K562 (cell line): ENCODE results near the gene IRF2BP1. TPM values are rescaled to one million over a fixed set of nuclear protein-coding genes. Genes with fewer than 3 reads are reported as not detected.

Experiments used
- DACH1 ChIP-seq: fragments of 450-650 bp; IDR thresholded peaks from 2 replicates; pipeline ENCODE4 v1.6.1; 2018; ENCODE audit not compliant: partially characterized antibody
- GTF2A2 ChIP-seq: IDR thresholded peaks from 2 replicates; pipeline ENCODE4 v1.6.1; 2016; ENCODE audit warnings: mild to moderate bottlenecking, missing genetic modification characterization, missing compliant biosample characterization
- L3MBTL2 ChIP-seq: fragments of 450-650 bp; IDR thresholded peaks from 2 replicates; pipeline ENCODE4 v1.6.1; 2016; ENCODE audit warnings: mild to moderate bottlenecking, moderate library complexity
- MLLT1 ChIP-seq, 2 experiments: fragments of 450-650 bp; IDR thresholded peaks; 2 replicates each; pipeline ENCODE4 v1.6.1; 2016
- MTA3 ChIP-seq: fragments of 450-650 bp; formaldehyde crosslinking; IDR thresholded peaks from 2 replicates; pipeline ENCODE4 v1.6.1; 2017; ENCODE audit warnings: mild to moderate bottlenecking, borderline replicate concordance
- RFX5 ChIP-seq: IDR thresholded peaks from 2 replicates; pipeline ENCODE4 v1.6.1; 2011; ENCODE audit warnings: low read depth, mild to moderate bottlenecking, improper control_type of control experiment, low read length
- SMAD2 ChIP-seq: fragments of 150-350 bp; IDR thresholded peaks from 2 replicates; pipeline ENCODE4 v1.6.1; 2014; ENCODE audit warnings: low read depth, mild to moderate bottlenecking, low read length
- SNAPC5 ChIP-seq: fragments of 250-450 bp; sonication (Bioruptor Pico); IDR thresholded peaks from 2 replicates; pipeline ENCODE4 v1.8.0; 2021; ENCODE audit warnings: moderate library complexity, mild to moderate bottlenecking, inconsistent platforms
- SP1 ChIP-seq: sonication (generic); formaldehyde crosslinking; IDR thresholded peaks from 2 replicates; pipeline ENCODE4 v1.8.1; 2022; ENCODE audit warnings: mild to moderate bottlenecking, missing genetic modification reagents
- SRSF9 ChIP-seq: fragments of 200-400 bp; formaldehyde crosslinking; IDR thresholded peaks from 2 replicates; pipeline ENCODE4 v1.6.1; 2017; ENCODE audit warnings: low read depth, low read length, borderline replicate concordance
- THRAP3 ChIP-seq: fragments of 450-650 bp; IDR thresholded peaks from 2 replicates; pipeline ENCODE4 v1.6.1; 2016; ENCODE audit warnings: mild to moderate bottlenecking, inconsistent platforms, borderline replicate concordance
- YY1 ChIP-seq, 3 experiments: IDR thresholded peaks; 2 replicates each; pipeline ENCODE4 v1.6.1; 2011; ENCODE audit warnings: low read length in 2 of 3, mild to moderate bottlenecking in 2 of 3, moderate library complexity in 2 of 3, borderline replicate concordance in 1 of 3, control low read depth in 1 of 3, low read depth in 1 of 3; ENCODE audit not compliant: insufficient read depth in 3 of 3, insufficient replicate concordance in 2 of 3, control insufficient read depth in 1 of 3, insufficient read length in 1 of 3; ENCODE audit errors: extremely low read depth in 1 of 3
- ZBTB8A ChIP-seq: fragments of 450-650 bp; IDR thresholded peaks from 2 replicates; pipeline ENCODE4 v1.6.1; 2018; ENCODE audit warnings: mild to moderate bottlenecking, moderate library complexity; ENCODE audit not compliant: partially characterized antibody
- polyA plus RNA-seq, 8 experiments: library from polyadenylated mRNA; depleted of rRNA in 4 of 8; stranded (reverse) in 5 of 8; unstranded in 3 of 8; fragments of >200 nt; fragmentation: Nextera tagmentation in 2 of 8; fragmentation: Illumina TruSeq in 1 of 8; extraction: Ambion mirVana in 2 of 8; extraction: Trizol in 1 of 8; gene quantifications; 2 replicates each; pipeline versions ENCODE4 v1.2.1 to v1.2.3, GENCODE V29; 2011 to 2014; ENCODE audit warnings: inconsistent platforms in 1 of 8, missing spikeins in 1 of 8
- total RNA-seq, 7 experiments: library from RNA; depleted of rRNA in 6 of 7; stranded (reverse); fragments of >200 nt in 6 of 7; fragmentation: Illumina TruSeq in 2 of 7; extraction: Trizol in 2 of 7; gene quantifications; 2 replicates each; pipeline versions ENCODE4 v1.2.1 to v1.2.3, GENCODE V29; 2011 to 2021; ENCODE audit warnings: low replicate concordance in 1 of 7
- TF ChIP-seq, protein P1 (sequence below): fragments of 200-400 bp; formaldehyde crosslinking; IDR thresholded peaks from 2 replicates; pipeline ENCODE4 v1.6.1; 2017; ENCODE audit warnings: mild to moderate bottlenecking, low read depth, low read length, moderate library complexity
- TF ChIP-seq, protein P2 (sequence below), 2 experiments: fragments of 450-650 bp; formaldehyde crosslinking in 1 of 2; IDR thresholded peaks; 2 replicates each; pipeline versions ENCODE4 v1.4.0 to v1.6.1; 2014 to 2020; ENCODE audit warnings: mild to moderate bottlenecking in 2 of 2, borderline replicate concordance in 1 of 2, low read depth in 1 of 2

Gene IRF2BP1
- total and polyA plus RNA-seq, 9 of the 15 experiments (the other 6 are each of a cell fraction or from before 2014, with no cell fraction given) = 0.61 to 35.9 (median 3.5) TPM

DNA sequence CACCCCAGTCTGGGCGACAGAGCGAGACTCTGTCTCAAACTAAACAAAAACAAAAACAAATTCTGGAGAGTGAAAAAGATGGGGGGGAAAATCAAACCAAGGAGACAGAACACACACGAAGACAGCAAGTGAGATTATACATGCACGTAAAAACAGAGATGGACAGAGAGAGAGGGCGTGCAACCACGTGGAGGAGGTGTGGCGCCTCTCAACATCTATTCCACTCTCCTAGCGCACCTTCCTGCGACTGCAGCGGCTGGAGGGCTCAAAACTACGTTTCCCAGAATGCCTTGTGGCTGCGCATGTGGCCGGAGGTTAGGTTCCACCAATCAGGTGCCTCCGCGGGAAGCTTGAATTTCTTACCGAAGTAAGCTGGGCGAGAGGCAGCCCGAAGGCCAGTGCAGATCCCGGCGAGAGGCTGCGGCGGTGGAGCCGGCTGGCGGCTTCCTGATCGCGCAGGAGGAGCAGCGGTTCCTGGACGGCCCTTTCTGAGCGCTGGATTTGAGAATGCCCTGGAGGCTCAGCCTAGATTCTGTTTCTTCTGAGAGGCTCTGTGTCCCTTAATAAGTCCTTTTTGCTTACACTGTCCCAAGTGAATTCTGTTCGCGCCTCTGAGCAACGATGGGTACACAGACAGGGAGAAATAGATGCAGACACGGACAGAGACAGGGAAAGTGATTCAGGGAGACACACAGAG lies 41.8 kb upstream of the IRF2BP1 start (continued):
- TF ChIP-seq, protein P1, sequence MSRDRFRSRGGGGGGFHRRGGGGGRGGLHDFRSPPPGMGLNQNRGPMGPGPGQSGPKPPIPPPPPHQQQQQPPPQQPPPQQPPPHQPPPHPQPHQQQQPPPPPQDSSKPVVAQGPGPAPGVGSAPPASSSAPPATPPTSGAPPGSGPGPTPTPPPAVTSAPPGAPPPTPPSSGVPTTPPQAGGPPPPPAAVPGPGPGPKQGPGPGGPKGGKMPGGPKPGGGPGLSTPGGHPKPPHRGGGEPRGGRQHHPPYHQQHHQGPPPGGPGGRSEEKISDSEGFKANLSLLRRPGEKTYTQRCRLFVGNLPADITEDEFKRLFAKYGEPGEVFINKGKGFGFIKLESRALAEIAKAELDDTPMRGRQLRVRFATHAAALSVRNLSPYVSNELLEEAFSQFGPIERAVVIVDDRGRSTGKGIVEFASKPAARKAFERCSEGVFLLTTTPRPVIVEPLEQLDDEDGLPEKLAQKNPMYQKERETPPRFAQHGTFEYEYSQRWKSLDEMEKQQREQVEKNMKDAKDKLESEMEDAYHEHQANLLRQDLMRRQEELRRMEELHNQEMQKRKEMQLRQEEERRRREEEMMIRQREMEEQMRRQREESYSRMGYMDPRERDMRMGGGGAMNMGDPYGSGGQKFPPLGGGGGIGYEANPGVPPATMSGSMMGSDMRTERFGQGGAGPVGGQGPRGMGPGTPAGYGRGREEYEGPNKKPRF = no peak
- TF ChIP-seq RFX5 (no peak), THRAP3 (no peak), ZBTB8A (no peak), SRSF9 (no peak), YY1 (IDR thresholded peaks at IDR 0.05; ENCODE audit: borderline replicate concordance in 1 of 3, control insufficient read depth in 1 of 3, extremely low read depth in 1 of 3, insufficient read depth in 3 of 3, insufficient read length in 1 of 3, insufficient replicate concordance in 2 of 3, low read depth in 1 of 3, low read length in 2 of 3) (peak in 1 of 3 experiments; percentile 52), SNAPC5 (no peak), SP1 (CRISPR knock-in tag) (peak; percentile 60; the same call in 1 of the 2 replicates), DACH1 (no peak), MLLT1 (IDR thresholded peaks at IDR 0.05) (no peak), L3MBTL2 (peak; percentile 99), SMAD2 (no peak), GTF2A2 (tag) (no peak), MTA3 (no peak; the same call in 1 of the 2 replicates)
- TF ChIP-seq, protein P2, sequence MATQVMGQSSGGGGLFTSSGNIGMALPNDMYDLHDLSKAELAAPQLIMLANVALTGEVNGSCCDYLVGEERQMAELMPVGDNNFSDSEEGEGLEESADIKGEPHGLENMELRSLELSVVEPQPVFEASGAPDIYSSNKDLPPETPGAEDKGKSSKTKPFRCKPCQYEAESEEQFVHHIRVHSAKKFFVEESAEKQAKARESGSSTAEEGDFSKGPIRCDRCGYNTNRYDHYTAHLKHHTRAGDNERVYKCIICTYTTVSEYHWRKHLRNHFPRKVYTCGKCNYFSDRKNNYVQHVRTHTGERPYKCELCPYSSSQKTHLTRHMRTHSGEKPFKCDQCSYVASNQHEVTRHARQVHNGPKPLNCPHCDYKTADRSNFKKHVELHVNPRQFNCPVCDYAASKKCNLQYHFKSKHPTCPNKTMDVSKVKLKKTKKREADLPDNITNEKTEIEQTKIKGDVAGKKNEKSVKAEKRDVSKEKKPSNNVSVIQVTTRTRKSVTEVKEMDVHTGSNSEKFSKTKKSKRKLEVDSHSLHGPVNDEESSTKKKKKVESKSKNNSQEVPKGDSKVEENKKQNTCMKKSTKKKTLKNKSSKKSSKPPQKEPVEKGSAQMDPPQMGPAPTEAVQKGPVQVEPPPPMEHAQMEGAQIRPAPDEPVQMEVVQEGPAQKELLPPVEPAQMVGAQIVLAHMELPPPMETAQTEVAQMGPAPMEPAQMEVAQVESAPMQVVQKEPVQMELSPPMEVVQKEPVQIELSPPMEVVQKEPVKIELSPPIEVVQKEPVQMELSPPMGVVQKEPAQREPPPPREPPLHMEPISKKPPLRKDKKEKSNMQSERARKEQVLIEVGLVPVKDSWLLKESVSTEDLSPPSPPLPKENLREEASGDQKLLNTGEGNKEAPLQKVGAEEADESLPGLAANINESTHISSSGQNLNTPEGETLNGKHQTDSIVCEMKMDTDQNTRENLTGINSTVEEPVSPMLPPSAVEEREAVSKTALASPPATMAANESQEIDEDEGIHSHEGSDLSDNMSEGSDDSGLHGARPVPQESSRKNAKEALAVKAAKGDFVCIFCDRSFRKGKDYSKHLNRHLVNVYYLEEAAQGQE (IDR thresholded peaks at IDR 0.05; ENCODE audit: borderline replicate concordance) = peak; percentile 59
- TF ChIP-seq, protein P2 (CRISPR knock-in tag; IDR thresholded peaks at IDR 0.05; ENCODE audit: low read depth) = no peak
